HepG2 (cell line): ENCODE data around the gene CLEC16A. TPM values are rescaled to one million over a fixed set of nuclear protein-coding genes. Genes with fewer than 3 reads are reported as not detected.

Source experiments
- BHLHE40 ChIP-seq: IDR thresholded peaks from 2 replicates; pipeline ENCODE4 v1.6.1; 2011; ENCODE audit warnings: low read length, improper control_type of control experiment
- HDAC2 ChIP-seq: sonication (generic); formaldehyde crosslinking; IDR thresholded peaks from 2 replicates; pipeline ENCODE4 v1.4.0; 2020; ENCODE audit warnings: missing genetic modification reagents
- IRF2 ChIP-seq: IDR thresholded peaks from 2 replicates; pipeline ENCODE4 v1.6.1; 2018; ENCODE audit warnings: missing genetic modification reagents, missing compliant biosample characterization
- MED1 ChIP-seq: sonication (generic); formaldehyde crosslinking; IDR thresholded peaks from 2 replicates; pipeline ENCODE4 v1.4.0; 2020; ENCODE audit warnings: missing genetic modification reagents
- MTA1 ChIP-seq: sonication (generic); formaldehyde crosslinking; IDR thresholded peaks from 2 replicates; pipeline ENCODE4 v1.4.0; 2020; ENCODE audit warnings: missing genetic modification reagents, mild to moderate bottlenecking, borderline replicate concordance
- RFXAP ChIP-seq: sonication (generic); formaldehyde crosslinking; IDR thresholded peaks from 2 replicates; pipeline ENCODE4 v1.4.0; 2020; ENCODE audit warnings: missing genetic modification reagents, borderline replicate concordance
- SETDB1 ChIP-seq: sonication (generic); formaldehyde crosslinking; IDR thresholded peaks from 2 replicates; pipeline ENCODE4 v1.5.1; 2020; ENCODE audit warnings: missing genetic modification reagents, mild to moderate bottlenecking, borderline replicate concordance
- SIX4 ChIP-seq: sonication (generic); formaldehyde crosslinking; IDR thresholded peaks from 2 replicates; pipeline ENCODE4 v1.4.0; 2020; ENCODE audit warnings: missing genetic modification reagents
- SUZ12 ChIP-seq: fragments of 150-350 bp; IDR thresholded peaks from 2 replicates; pipeline ENCODE4 v1.6.1; 2014; ENCODE audit warnings: low read depth, low read length
- TBL1XR1 ChIP-seq: fragments of 150-350 bp; IDR thresholded peaks from 2 replicates; pipeline ENCODE4 v1.6.1; 2014; ENCODE audit warnings: borderline replicate concordance, low read length; ENCODE audit not compliant: partially characterized antibody
- TFDP1 ChIP-seq: IDR thresholded peaks from 2 replicates; pipeline ENCODE4 v1.6.1; 2016; ENCODE audit warnings: missing compliant biosample characterization, missing genetic modification reagents, borderline replicate concordance
- THAP11 ChIP-seq: IDR thresholded peaks from 2 replicates; pipeline ENCODE4 v1.6.1; 2016; ENCODE audit warnings: missing biosample characterization, missing genetic modification reagents
- ZNF326 ChIP-seq: sonication (generic); formaldehyde crosslinking; IDR thresholded peaks from 2 replicates; pipeline ENCODE4 v1.4.0; 2020; ENCODE audit warnings: missing genetic modification reagents, borderline replicate concordance
- ZNF431 ChIP-seq: sonication (generic); formaldehyde crosslinking; IDR thresholded peaks from 2 replicates; pipeline ENCODE4 v1.9.0; 2022; ENCODE audit warnings: missing genetic modification reagents, low read depth, mild to moderate bottlenecking, borderline replicate concordance
- ZNF609 ChIP-seq: sonication (generic); formaldehyde crosslinking; IDR thresholded peaks from 2 replicates; pipeline ENCODE4 v1.4.0; 2020; ENCODE audit warnings: mild to moderate bottlenecking, missing genetic modification reagents, borderline replicate concordance
- polyA plus RNA-seq, 8 experiments: library from polyadenylated mRNA; depleted of rRNA in 3 of 8; stranded (reverse) in 7 of 8; unstranded in 1 of 8; fragments of >200 nt; fragmentation: Illumina TruSeq in 4 of 8; extraction: Trizol in 4 of 8; gene quantifications; 2 replicates each; pipeline versions ENCODE4 v1.2.1 to v1.2.3, GENCODE V29; 2011 to 2016; ENCODE audit warnings: low read depth in 4 of 8, missing spikeins in 1 of 8, mixed read lengths in 1 of 8; ENCODE audit not compliant: insufficient read depth in 1 of 8
- total RNA-seq, 5 experiments: library from RNA; depleted of rRNA; stranded (reverse); fragments of >200 nt; fragmentation: Illumina TruSeq; extraction: Trizol; gene quantifications; 2 replicates each; pipeline ENCODE4 v1.2.3, GENCODE V29; 2016; ENCODE audit warnings: low read depth in 1 of 5

Gene CLEC16A
- total and polyA plus RNA-seq, 2 of the 13 experiments (the other 11 are each of a cell fraction or from before 2014, with no cell fraction given), result 8.5 to 10.3 TPM

- TF ChIP-seq ZNF609 (CRISPR knock-in tag), result 0 out of 2 replicates have a peak, but pooled peaks have one; percentile 32
- TF ChIP-seq ZNF431 (CRISPR knock-in tag), result peak; percentile 70; the same call in 1 of the 2 replicates
- no peak; the same call in 1 of the 2 replicates for TF ChIP-seq SIX4 (CRISPR knock-in tag)
- TF ChIP-seq TFDP1 (CRISPR knock-in tag), result peak; percentile 26; the same call in 1 of the 2 replicates
- peak; percentile 69 for TF ChIP-seq IRF2 (CRISPR knock-in tag)
- TF ChIP-seq ZNF326 (CRISPR knock-in tag), result no peak
- no peak; the same call in 1 of the 2 replicates for TF ChIP-seq THAP11 (CRISPR knock-in tag)
- TF ChIP-seq TBL1XR1, result peak; percentile 33
- no peak for TF ChIP-seq SETDB1 (CRISPR knock-in tag)
- TF ChIP-seq BHLHE40, result no peak
- TF ChIP-seq MTA1 (CRISPR knock-in tag), result peak; percentile 11; the same call in 1 of the 2 replicates
- peak; percentile 60 for TF ChIP-seq MED1 (CRISPR knock-in tag)
- TF ChIP-seq RFXAP (CRISPR knock-in tag), result peak; percentile 62; the same call in 1 of the 2 replicates
- no peak for TF ChIP-seq SUZ12
- peak; percentile 58; the same call in 1 of the 2 replicates for TF ChIP-seq HDAC2 (CRISPR knock-in tag)
Observed at GRCh38 chr16:10918294-10919002, 25.9 kb upstream of the CLEC16A start (continued).
